MM.1S (cell line): ENCODE data around the gene ALDOA.

Experiments
- CTCF ChIP-seq: fragments of 300-600 bp; sonication (generic); IDR thresholded peaks from 2 replicates; pipeline ENCODE4 v1.5.1; 2016; ENCODE audit warnings: antibody characterized with exemption, low read length, mixed read lengths
- EZH2phosphoT487 ChIP-seq: fragments of 300-600 bp; sonication (generic); IDR thresholded peaks from 2 replicates; pipeline ENCODE4 v1.6.1; 2018; ENCODE audit warnings: antibody characterized with exemption, low read length

- TF ChIP-seq EZH2phosphoT487 = no peak
- TF ChIP-seq CTCF = no peak
Observed at GRCh38 chr16:30049871-30050270, 15.7 kb upstream of the ALDOA start.
